GM12801 (cell line): ENCODE measurements around the gene SFXN5.
A peak's percentile ranks its signal among the peaks of the same experiment; 100 is the strongest.

Experiments used
- CTCF ChIP-seq: IDR thresholded peaks from one replicate; pipeline ENCODE4 v1.5.1; 2011; ENCODE audit warnings: control low read depth; ENCODE audit not compliant: insufficient read length; ENCODE audit errors: extremely low read depth

The SFXN5 gene

GRCh38 chr2:72897785-72898584 lies 173.5 kb downstream of the SFXN5 start:
- TF ChIP-seq CTCF, result no peak

- TF ChIP-seq CTCF, result no peak
Measured at GRCh38 chr2:72896446-72896845, 175.1 kb downstream of the SFXN5 start.

GRCh38 chr2:72895759-72896281 lies 175.7 kb downstream of the SFXN5 start:
- no peak for TF ChIP-seq CTCF

- TF ChIP-seq CTCF, result no peak
Measured at GRCh38 chr2:72895154-72895553, 176.4 kb downstream of the SFXN5 start.

GRCh38 chr2:72894514-72894913 lies 177.0 kb downstream of the SFXN5 start:
- TF ChIP-seq CTCF, result no peak

GRCh38 chr2:72893594-72894319 lies 177.8 kb downstream of the SFXN5 start:
- TF ChIP-seq CTCF, result no peak

GRCh38 chr2:72892506-72893173 lies 178.9 kb downstream of the SFXN5 start:
- TF ChIP-seq CTCF, result peak; percentile 48
